Measurements from ENCODE around the gene CFAP299.
A peak's percentile ranks its signal among the peaks of the same experiment; 100 is the strongest.

Gene CFAP299

GRCh38 chr4:80922941-80923340, 587.4 kb downstream of the CFAP299 start:
- Histone ChIP-seq H3K27ac (no peak overlapping the region), H3K9ac (no peak overlapping the region), H3K36me3 (no peaks in the 10 kb centered on the region), H3K4me3 (no peak overlapping the region), H3K4me2 (no peak overlapping the region), H3K9me3 (replicated peaks in 1 of 11) (no peaks in the 10 kb centered on the region), H3K27me3 (no peaks in the 10 kb centered on the region), H3K4me1 (peaks cover 0 to 11% (median 3%) of the 10 kb centered on the region in 10 experiments; a peak in 5 of 20 replicates), H4K20me1 (no peaks in the 10 kb centered on the region)
- no peak for TF ChIP-seq Cebpa-rat (IDR thresholded peaks at IDR 0.05)

GRCh38 chr4:80925293-80925692, 589.8 kb downstream of the CFAP299 start:
- Histone ChIP-seq H3K4me2 (peak overlapping the region in 5 of 11 experiments; percentile 12 to 27 (median 18); a peak in 5 of 22 replicates), H3K27ac (no peak overlapping the region), H3K9me3 (replicated peaks in 1 of 11) (no peaks in the 10 kb centered on the region), H3K4me3 (no peak overlapping the region), H3K4me1 (peaks cover 0 to 11% (median 3%) of the 10 kb centered on the region in 10 experiments; a peak in 5 of 20 replicates), H3K27me3 (no peaks in the 10 kb centered on the region), H3K36me3 (no peaks in the 10 kb centered on the region), H4K20me1 (no peaks in the 10 kb centered on the region), H3K9ac (no peak overlapping the region)
- TF ChIP-seq Cebpa-rat (IDR thresholded peaks at IDR 0.05): no peak

GRCh38 chr4:80926446-80926845, 590.9 kb downstream of the CFAP299 start:
- Histone ChIP-seq H3K27ac (no peak overlapping the region), H3K9ac (no peak overlapping the region), H3K9me3 (replicated peaks in 1 of 11) (no peaks in the 10 kb centered on the region), H4K20me1 (no peaks in the 10 kb centered on the region), H3K36me3 (no peaks in the 10 kb centered on the region), H3K4me2 (no peak overlapping the region), H3K4me3 (no peak overlapping the region), H3K4me1 (peaks cover 0 to 11% (median 3%) of the 10 kb centered on the region in 10 experiments; a peak in 5 of 20 replicates), H3K27me3 (no peaks in the 10 kb centered on the region)
- no peak for TF ChIP-seq Cebpa-rat (IDR thresholded peaks at IDR 0.05)

GRCh38 chr4:80926891-80927290, 591.4 kb downstream of the CFAP299 start:
- Histone ChIP-seq H3K4me3 (no peak overlapping the region), H3K4me2 (no peak overlapping the region), H3K36me3 (no peaks in the 10 kb centered on the region), H4K20me1 (no peaks in the 10 kb centered on the region), H3K9me3 (replicated peaks in 1 of 11) (no peaks in the 10 kb centered on the region), H3K27ac (no peak overlapping the region), H3K27me3 (no peaks in the 10 kb centered on the region), H3K4me1 (peaks cover 0 to 11% (median 3%) of the 10 kb centered on the region in 10 experiments; a peak in 5 of 20 replicates), H3K9ac (no peak overlapping the region)
- no peak for TF ChIP-seq Cebpa-rat (IDR thresholded peaks at IDR 0.05)

- Histone ChIP-seq H3K27ac (no peak overlapping the region), H3K27me3 (no peaks in the 10 kb centered on the region), H3K4me1 (peaks cover 0 to 11% (median 3%) of the 10 kb centered on the region in 10 experiments; a peak in 5 of 20 replicates), H4K20me1 (no peaks in the 10 kb centered on the region), H3K4me2 (no peak overlapping the region), H3K9me3 (replicated peaks in 1 of 11) (no peaks in the 10 kb centered on the region), H3K9ac (no peak overlapping the region), H3K4me3 (no peak overlapping the region), H3K36me3 (no peaks in the 10 kb centered on the region)
- TF ChIP-seq Cebpa-rat (IDR thresholded peaks at IDR 0.05): no peak
These were observed 591.9 kb downstream of the CFAP299 start for GRCh38 chr4:80927420-80927819.

GRCh38 chr4:80931631-80932081, 596.1 kb downstream of the CFAP299 start:
- no peaks in the 10 kb centered on the region for H3K4me1 ChIP-seq
- H3K9ac ChIP-seq: no peak overlapping the region
- H3K27me3 ChIP-seq: no peaks in the 10 kb centered on the region
- H3K4me3 ChIP-seq: no peak overlapping the region
- H3K36me3 ChIP-seq: no peaks in the 10 kb centered on the region
- no peaks in the 10 kb centered on the region for H4K20me1 ChIP-seq
- H3K27ac ChIP-seq: no peak overlapping the region
- H3K4me2 ChIP-seq: no peak overlapping the region
- no peak for TF ChIP-seq Cebpa-rat (IDR thresholded peaks at IDR 0.05)
- no peaks in the 10 kb centered on the region for H3K9me3 ChIP-seq (replicated peaks in 1 of 11)

GRCh38 chr4:80948141-80948540, 612.6 kb downstream of the CFAP299 start:
- Histone ChIP-seq H3K27ac (no peak overlapping the region), H3K27me3 (no peaks in the 10 kb centered on the region), H3K9me3 (replicated peaks in 1 of 11) (no peaks in the 10 kb centered on the region), H3K4me1 (no peaks in the 10 kb centered on the region), H3K4me3 (no peak overlapping the region), H4K20me1 (no peaks in the 10 kb centered on the region), H3K36me3 (no peaks in the 10 kb centered on the region), H3K4me2 (no peak overlapping the region), H3K9ac (no peak overlapping the region)
- TF ChIP-seq Cebpa-rat (IDR thresholded peaks at IDR 0.05): no peak

- H3K4me3 ChIP-seq: no peak overlapping the region
- no peak overlapping the region for H3K4me2 ChIP-seq
- peaks cover 0 to 2% (median 0%) of the 10 kb centered on the region in 10 experiments; a peak in 2 of 20 replicates for H3K4me1 ChIP-seq
- H3K36me3 ChIP-seq: no peaks in the 10 kb centered on the region
- H3K27ac ChIP-seq: no peak overlapping the region
- no peaks in the 10 kb centered on the region for H4K20me1 ChIP-seq
- TF ChIP-seq Cebpa-rat (IDR thresholded peaks at IDR 0.05): no peak
- no peaks in the 10 kb centered on the region for H3K9me3 ChIP-seq (replicated peaks in 1 of 11)
- H3K27me3 ChIP-seq: no peaks in the 10 kb centered on the region
- H3K9ac ChIP-seq: no peak overlapping the region
These were observed 613.5 kb downstream of the CFAP299 start for GRCh38 chr4:80948995-80949394.

GRCh38 chr4:80956421-80956820, 620.9 kb downstream of the CFAP299 start:
- H3K4me1 ChIP-seq: peaks cover 0 to 5% (median 0%) of the 10 kb centered on the region in 10 experiments; a peak in 2 of 20 replicates
- H3K27me3 ChIP-seq: no peaks in the 10 kb centered on the region
- no peak overlapping the region for H3K9ac ChIP-seq
- TF ChIP-seq Cebpa-rat (IDR thresholded peaks at IDR 0.05): no peak
- H3K27ac ChIP-seq: no peak overlapping the region
- no peaks in the 10 kb centered on the region for H4K20me1 ChIP-seq
- no peaks in the 10 kb centered on the region for H3K36me3 ChIP-seq
- H3K4me3 ChIP-seq: no peak overlapping the region
- H3K9me3 ChIP-seq (replicated peaks in 1 of 11): no peaks in the 10 kb centered on the region
- H3K4me2 ChIP-seq: no peak overlapping the region

GRCh38 chr4:80963051-80963450, 627.5 kb downstream of the CFAP299 start:
- H3K4me1 ChIP-seq: no peaks in the 10 kb centered on the region
- no peak for TF ChIP-seq Cebpa-rat (IDR thresholded peaks at IDR 0.05)
- no peak overlapping the region for H3K9ac ChIP-seq
- H3K4me3 ChIP-seq: no peak overlapping the region
- no peak overlapping the region for H3K4me2 ChIP-seq
- H3K27ac ChIP-seq: no peak overlapping the region
- no peaks in the 10 kb centered on the region for H4K20me1 ChIP-seq
- H3K36me3 ChIP-seq: no peaks in the 10 kb centered on the region
- no peaks in the 10 kb centered on the region for H3K9me3 ChIP-seq (replicated peaks in 1 of 11)
- no peaks in the 10 kb centered on the region for H3K27me3 ChIP-seq

Measured in BLaER1 treated with 17β-estradiol and CSF1 and Interleukin-3, amounts not matched to agents 10 nM and 100 nM (cell line).